ENCODE data around the gene PDE6D. TPM values are rescaled to one million over a fixed set of nuclear protein-coding genes. Genes with fewer than 3 reads are reported as not detected.

PDE6D gene
- total RNA-seq, 1 donor from 2014 or later, result 18.5 TPM

Other genes starting within 250 kb of the PDE6D start
- not detected for gene TEX44, start 188.4 kb downstream of the PDE6D start, total RNA-seq
- 924 TPM for gene PTMA, start 72.8 kb downstream of the PDE6D start, total RNA-seq
- gene COPS7B, start 5.2 kb upstream of the PDE6D start, total RNA-seq, result 16.8 TPM
- 2.1 TPM for gene NPPC, start 145.1 kb upstream of the PDE6D start, total RNA-seq
- gene DIS3L2, start 180.4 kb upstream of the PDE6D start, total RNA-seq, result 25.0 TPM